Measurements from ENCODE around the gene RAD51B.

The RAD51B gene

GRCh38 chr14:68375376-68375775 lies 555.8 kb downstream of the RAD51B start:
- DNase-seq = no peak

GRCh38 chr14:68376067-68376779 lies 556.6 kb downstream of the RAD51B start:
- DNase-seq = no peak

DNA sequence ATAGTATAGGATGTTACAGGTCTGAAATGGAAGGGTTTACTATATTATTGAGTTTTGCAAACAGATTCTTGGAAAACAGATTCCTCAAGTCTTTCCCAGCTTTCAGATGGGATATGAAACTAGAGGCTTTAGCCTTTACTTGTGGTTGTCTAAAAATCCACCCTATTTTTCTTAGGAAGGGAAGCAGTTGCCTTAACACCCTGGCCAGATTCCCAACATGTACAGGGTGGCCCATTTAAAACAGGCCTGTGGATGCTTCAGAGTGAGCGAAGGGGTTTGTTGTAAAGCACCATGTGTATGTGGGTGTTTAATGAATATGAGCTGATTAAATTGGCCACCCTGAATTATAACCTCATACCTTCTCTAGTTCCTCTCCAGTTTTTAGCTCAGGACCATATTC lies 557.4 kb downstream of the RAD51B start:
- no peak for DNase-seq

DNA sequence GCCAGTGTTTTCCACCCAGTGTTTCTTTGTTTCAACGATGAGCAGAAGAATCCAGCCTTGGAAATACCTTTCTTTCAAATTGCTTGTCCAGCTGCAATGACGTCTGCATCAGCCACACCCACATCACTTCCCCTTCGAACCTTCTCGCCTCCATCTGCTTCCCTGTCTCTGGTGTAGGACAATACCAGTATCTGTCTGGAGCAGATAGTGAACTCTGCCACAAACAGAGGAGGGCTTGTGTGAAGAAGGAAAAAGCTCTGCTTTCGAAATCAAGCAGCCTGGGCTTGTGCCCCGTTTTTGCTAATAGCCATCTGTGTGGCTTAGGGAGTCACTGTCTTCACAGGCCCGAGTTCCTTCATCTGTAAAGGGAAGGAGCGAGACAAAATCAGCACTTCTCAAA lies 557.9 kb downstream of the RAD51B start:
- peak; percentile 15 for DNase-seq

- peak; percentile 60 for DNase-seq
Observed at GRCh38 chr14:68379510-68380328, 560.1 kb downstream of the RAD51B start.

- DNase-seq = no peak
Observed at GRCh38 chr14:68380329-68380741, 560.8 kb downstream of the RAD51B start.

GRCh38 chr14:68384335-68384734 lies 564.8 kb downstream of the RAD51B start:
- no peak for DNase-seq

GRCh38 chr14:68384881-68385280 lies 565.3 kb downstream of the RAD51B start:
- DNase-seq = no peak

GRCh38 chr14:68386446-68386845 lies 566.9 kb downstream of the RAD51B start:
- DNase-seq = no peak

GRCh38 chr14:68386950-68387779 lies 567.6 kb downstream of the RAD51B start:
- DNase-seq = no peak

- DNase-seq = no peak
Observed at GRCh38 chr14:68389943-68390342, 570.4 kb downstream of the RAD51B start.

- no peak for DNase-seq
Observed at GRCh38 chr14:68390741-68391140, 571.2 kb downstream of the RAD51B start.

DNA sequence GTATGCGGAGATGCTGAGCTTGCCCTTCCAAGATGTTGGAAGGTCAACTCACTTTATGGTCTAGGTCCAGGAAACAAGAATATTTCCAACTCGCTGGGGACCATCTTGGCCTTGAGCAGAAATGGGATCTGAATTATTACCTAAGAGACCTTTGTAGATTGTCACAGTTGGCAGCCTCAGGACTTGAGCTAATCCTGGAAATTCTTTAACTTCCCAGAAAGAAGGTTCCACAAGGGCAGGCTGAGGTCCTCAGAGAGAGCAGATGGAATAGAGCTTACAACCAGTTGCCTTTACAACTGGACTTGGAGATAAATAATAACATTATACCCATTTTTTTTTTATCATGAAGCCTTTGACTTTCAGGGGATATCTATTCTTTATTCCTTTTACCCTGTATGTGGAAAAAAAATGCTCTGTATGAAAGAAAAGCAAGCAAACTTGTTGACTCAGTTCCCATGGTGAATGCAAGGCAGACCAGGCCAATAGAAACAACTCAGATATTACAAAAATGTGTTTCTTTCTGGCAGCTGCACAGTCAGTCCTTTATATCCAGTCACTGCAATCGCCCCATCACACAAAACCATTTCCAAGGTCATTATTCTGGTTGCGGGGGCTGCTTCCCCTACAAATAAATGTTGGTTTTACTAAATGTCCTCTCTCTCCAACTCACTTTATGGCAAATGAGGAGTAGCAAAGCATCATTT lies 571.9 kb downstream of the RAD51B start:
- DNase-seq = no peak

DNA sequence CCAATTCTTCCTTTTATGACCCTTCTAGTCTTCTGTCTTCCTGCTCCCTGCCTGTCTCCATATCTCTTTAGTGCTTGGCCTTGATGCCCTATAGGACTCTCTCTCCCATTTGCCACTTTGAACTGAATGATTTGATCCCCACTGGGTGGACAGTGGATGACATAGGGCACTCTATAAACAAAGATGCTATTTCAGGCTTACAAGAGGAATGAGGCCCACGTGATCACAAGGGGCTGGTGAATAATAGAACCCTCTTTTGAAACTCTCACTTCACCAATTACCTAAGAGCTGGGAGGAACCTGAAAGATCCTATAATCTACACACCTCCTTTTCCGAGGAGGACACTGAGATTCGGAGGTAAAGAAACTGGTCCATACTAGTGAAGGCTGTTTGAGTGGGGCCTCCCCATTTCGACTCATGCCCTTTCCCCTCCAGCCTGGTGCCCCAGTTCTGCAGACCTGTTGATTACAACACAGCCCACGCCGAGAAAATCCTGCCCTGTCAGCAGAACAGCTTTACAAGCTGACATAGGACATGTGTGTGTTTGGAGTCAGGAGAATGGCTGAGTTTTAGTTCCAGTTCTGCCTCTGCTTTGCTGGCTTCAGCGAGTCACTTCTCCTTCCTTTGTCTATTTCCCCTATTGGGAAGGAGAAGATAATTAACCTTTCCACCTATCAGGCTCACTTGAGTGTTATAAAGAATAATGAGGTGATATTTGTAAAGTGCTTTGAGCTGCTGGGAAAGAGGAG lies 573.0 kb downstream of the RAD51B start:
- DNase-seq = no peak

DNA sequence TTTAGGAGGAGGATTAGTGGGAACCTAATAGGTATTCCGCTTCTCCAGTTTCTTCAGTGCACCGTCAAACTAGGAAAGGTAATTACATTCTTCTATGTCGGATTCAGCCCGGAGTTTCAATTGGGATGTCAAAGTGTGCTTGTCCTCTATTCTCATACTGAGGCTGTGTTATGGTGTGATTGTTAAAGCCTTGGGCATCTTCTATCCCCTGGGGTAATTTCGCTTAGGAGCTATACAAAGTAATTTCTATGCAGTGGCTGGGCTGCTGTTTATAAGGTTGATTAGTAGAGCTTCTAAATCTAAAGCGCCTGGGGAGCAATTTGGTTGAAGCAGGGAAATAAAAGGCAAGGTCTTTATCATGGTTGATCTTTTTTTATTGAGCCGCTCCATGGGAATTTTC lies 573.7 kb downstream of the RAD51B start:
- DNase-seq = no peak

DNA sequence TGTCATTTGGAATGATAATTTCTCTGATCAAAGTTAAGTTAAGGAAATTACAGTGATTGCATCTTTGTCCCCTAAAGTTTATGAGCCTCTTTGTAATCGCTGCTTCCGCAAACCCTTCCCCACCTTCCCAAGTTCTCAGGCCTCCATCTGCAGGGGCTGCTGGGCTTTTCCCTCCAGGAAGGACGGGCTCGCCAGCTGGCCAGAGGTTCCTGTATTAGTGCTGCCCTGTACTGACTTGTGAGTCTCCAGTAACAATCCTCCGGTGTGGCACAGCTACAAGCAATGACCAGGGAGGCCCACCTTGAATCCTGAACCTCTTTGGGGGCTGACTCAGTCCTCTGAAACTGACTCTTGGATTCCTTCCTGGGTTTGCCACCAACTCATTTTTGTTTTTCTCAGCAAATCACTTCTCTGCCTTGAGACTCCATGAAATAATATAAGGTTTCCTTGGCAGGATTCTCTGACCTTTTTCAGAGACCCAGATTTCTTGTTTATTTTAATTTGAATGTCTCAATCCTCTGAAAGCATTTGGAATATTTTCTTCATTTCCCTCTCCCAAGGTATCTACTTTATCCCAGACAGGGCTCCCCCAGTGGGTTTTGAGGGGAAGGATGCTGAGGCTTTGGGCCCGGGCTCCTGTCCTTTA lies 574.7 kb downstream of the RAD51B start:
- DNase-seq = no peak

DNA sequence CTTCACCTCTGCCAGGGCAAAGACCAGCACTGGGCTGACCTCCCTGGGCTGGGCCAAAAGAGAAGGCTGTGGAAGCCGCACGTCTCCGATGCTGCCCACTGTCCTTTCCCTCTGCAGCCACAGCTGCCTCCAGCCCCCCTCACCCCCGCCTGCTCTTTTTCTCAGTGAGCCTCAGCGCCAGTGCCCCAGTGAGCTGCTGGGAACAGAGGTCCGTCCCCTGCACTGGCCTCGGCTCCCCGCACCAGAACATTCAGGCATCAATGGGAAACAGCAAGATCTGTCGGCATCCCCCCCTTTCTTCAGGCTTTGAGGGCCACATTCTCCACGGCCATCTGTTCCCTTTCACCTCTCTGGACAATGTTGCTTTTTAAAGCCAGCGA lies 575.2 kb downstream of the RAD51B start:
- DNase-seq = no peak

GRCh38 chr14:68395604-68396003 lies 576.0 kb downstream of the RAD51B start:
- no peak for DNase-seq

DNA sequence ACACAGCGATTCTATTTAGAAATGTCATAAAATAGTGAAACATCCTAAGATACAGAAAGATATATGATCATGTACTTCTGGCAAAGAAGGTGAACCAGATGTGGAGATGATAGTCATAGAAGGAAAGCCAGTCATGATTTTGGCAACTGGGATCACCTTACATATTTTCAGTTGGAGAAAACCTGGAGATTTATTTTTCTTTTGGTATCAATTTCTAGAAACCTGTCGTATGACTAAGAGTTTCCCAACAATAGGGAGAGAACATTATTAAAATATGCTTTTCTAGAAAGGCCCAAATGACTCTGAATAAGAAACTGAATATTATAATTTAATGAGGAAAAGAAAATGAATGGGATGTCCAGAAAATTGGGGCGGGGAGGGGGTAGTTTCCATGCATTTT lies 576.9 kb downstream of the RAD51B start:
- DNase-seq = no peak

GRCh38 chr14:68397371-68397811 lies 577.8 kb downstream of the RAD51B start:
- no peak for DNase-seq

- no peak for DNase-seq
Observed at GRCh38 chr14:68397822-68398221, 578.2 kb downstream of the RAD51B start.

DNA sequence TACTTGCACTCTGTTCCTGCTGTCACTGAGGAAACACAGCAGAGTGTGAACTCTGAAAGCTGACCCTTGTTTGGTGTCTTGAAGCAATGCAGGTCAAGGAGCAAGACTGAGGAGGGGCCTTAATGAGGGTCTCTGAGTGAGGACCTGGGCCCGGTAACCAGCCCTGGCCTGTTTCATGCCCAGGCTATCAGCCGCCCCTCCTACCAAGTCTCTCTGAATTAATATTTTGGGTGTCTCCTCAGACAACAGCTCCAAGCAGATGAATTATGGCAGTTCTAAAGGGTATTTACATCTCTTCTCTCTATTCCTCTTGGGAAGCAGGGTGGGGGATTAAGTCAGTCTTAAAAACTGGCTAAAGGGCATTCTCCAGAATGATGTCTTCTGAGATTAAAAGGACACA lies 578.8 kb downstream of the RAD51B start:
- DNase-seq = no peak
